GM12873 (cell line): ENCODE measurements around the gene VARS2.

Experiments used
- CTCF ChIP-seq: IDR thresholded peaks from 2 replicates; pipeline ENCODE4 v1.5.1; 2012; ENCODE audit warnings: low read depth, mild to moderate bottlenecking, moderate library complexity, low read length, control low read depth; ENCODE audit not compliant: insufficient read depth; ENCODE audit errors: missing control alignments

The VARS2 gene

GRCh38 chr6:30891816-30892538 lies 22.1 kb upstream of the VARS2 start:
- no peak for TF ChIP-seq CTCF

GRCh38 chr6:30893001-30893591 lies 20.9 kb upstream of the VARS2 start:
- peak; percentile 34 for TF ChIP-seq CTCF

- TF ChIP-seq CTCF: no peak
Observed at GRCh38 chr6:30893666-30894065, 20.4 kb upstream of the VARS2 start.

GRCh38 chr6:30894381-30894780 lies 19.7 kb upstream of the VARS2 start:
- no peak for TF ChIP-seq CTCF

- TF ChIP-seq CTCF: no peak
Observed at GRCh38 chr6:30894935-30895334, 19.1 kb upstream of the VARS2 start.

GRCh38 chr6:30895343-30895742 lies 18.7 kb upstream of the VARS2 start:
- no peak for TF ChIP-seq CTCF

GRCh38 chr6:30896541-30896940 lies 17.5 kb upstream of the VARS2 start:
- no peak for TF ChIP-seq CTCF
